SJSA1 (cell line): ENCODE data around the gene POPDC2. TPM values are rescaled to one million over a fixed set of nuclear protein-coding genes. Genes with fewer than 3 reads are reported as not detected.

Experiments used
- DNase-seq, 2 experiments: peaks; one replicate each; pipeline ENCODE4 v3.0.0-alpha.2; 2015 to 2020; ENCODE audit warnings: low spot score in 2 of 2, low read depth in 1 of 2
- H3K27ac ChIP-seq: fragments of 250-450 bp; sonication (Bioruptor Pico); 2 replicates; pipeline ENCODE4 v1.5.1; 2020; ENCODE audit warnings: mild to moderate bottlenecking, moderate library complexity
- H3K27me3 ChIP-seq: fragments of 250-450 bp; sonication (Bioruptor Pico); replicated peaks from 2 replicates; pipeline ENCODE4 v1.5.1; 2020; ENCODE audit warnings: mild to moderate bottlenecking, moderate library complexity
- H3K36me3 ChIP-seq: fragments of 250-450 bp; sonication (Bioruptor Pico); 2 replicates; pipeline ENCODE4 v1.5.1; 2020; ENCODE audit warnings: mild to moderate bottlenecking
- H3K4me1 ChIP-seq: fragments of 250-450 bp; sonication (Bioruptor Pico); replicated peaks from 2 replicates; pipeline ENCODE4 v1.6.1; 2021; ENCODE audit warnings: mild to moderate bottlenecking
- H3K4me3 ChIP-seq: fragments of 250-450 bp; sonication (Bioruptor Pico); 2 replicates; pipeline ENCODE4 v1.5.1; 2020; ENCODE audit warnings: mild to moderate bottlenecking
- H3K9me3 ChIP-seq: fragments of 250-450 bp; sonication (Bioruptor Pico); replicated peaks from 2 replicates; pipeline ENCODE4 v1.5.1; 2020; ENCODE audit warnings: mild to moderate bottlenecking
- total RNA-seq: library from RNA; depleted of rRNA; stranded (reverse); fragments of >200 nt; shearing (Covaris generic); gene quantifications from 2 replicates; pipeline ENCODE4 v1.2.3, GENCODE V29; 2014

The POPDC2 gene
- total RNA-seq, 1 experiment from 2014 or later = 0.97 TPM

DNA sequence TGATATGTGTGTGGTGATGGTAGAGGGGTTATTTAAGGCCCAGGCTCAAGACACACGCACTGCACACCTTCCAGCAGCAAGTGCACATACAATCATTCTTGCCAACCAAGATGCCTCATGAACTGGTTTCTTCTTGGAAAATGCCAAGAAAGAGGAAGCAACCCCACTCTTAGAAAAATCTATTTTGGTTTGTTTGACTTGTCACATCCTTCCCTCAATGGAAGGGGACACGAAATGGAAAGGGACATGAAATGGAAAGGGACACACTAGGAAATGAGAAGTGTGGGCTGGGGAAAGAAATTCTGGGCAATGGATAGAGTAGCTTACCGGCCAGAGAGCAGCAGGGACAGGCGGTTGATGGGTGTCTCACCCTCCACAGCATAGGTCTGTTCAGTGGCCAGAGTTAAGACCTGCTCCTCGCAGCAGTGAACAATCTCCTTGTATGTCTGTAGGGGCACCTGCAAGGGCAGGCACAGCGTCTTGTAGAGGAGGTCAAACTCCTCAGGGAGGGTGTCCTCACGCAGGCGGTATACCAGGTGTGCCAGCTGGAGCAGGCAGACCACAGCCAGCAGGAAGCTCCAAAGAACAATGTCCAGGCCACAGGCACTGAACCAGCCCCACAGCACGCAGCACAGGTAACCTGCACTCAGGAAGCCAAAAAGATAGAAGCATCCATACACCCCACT is 640 bp downstream of the POPDC2 start:
- H3K4me3 ChIP-seq = no peak overlapping the region
- no peaks in the 10 kb centered on the region for H3K36me3 ChIP-seq
- H3K4me1 ChIP-seq = peaks cover 17% of the 10 kb centered on the region
- no peaks in the 10 kb centered on the region for H3K27me3 ChIP-seq
- no peaks in the 10 kb centered on the region for H3K9me3 ChIP-seq
- H3K27ac ChIP-seq = no peak overlapping the region
- DNase-seq = no peak

DNA sequence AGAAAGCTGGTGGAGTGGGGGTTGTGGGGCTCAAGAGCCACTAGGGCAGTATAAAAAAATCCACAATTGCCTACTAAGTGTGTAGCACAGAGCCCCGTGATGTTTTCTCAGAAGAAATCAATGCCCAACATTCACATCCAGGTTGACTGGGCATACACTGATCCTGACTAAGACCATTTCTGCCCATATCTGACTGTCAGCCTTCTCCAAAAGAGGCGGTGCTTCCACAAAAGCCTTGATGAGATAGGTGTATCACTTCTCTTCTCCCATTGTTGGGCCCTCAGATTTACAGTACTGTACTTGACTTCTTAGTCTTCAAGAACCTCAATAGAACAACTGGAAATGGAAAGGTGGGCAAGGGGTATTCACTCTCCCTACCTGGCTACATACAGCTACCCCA is 1.4 kb downstream of the POPDC2 start:
- peaks cover 9% of the 10 kb centered on the region for H3K4me1 ChIP-seq
- DNase-seq = no peak
- H3K9me3 ChIP-seq = no peaks in the 10 kb centered on the region
- H3K36me3 ChIP-seq = no peaks in the 10 kb centered on the region
- H3K27me3 ChIP-seq = no peaks in the 10 kb centered on the region
- no peak overlapping the region for H3K27ac ChIP-seq
- H3K4me3 ChIP-seq = no peak overlapping the region

DNA sequence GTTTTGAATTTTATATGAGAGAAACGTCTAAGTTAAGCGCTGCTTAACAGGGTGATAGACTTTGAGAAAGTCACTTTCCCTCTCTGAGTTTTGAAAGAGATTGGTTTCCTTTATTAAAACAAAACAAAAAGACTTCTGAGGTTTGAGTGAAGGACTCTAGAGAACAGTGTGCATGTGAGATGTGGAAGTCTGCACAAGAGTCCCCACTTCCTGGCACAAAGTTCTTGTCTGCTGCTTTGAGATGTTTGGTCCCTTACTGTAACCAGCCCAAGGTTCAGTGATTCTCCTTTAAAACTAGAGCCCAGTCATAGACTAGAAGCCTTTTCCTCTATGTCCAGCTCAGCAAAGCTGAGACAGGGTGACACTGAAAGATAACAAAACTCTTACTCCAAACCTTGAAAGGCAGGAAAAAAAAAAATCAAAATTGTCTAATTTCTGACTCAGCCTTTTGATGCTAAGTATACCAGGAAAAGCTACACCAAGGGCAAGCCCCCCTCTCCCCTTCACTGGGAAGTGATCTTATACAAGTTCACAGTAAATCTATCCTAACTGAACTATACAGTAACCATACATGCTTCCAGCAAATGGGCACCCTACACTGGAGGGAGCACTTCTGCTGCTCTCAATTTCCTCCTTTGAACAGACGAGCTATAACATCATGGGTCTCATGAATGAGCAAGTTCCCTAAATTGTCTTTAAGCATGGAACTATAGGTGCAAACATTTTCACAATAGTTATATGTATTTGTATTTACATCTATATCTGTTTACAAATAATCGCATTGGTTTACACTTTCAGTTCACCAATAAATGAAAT is 2.3 kb downstream of the POPDC2 start:
- H3K9me3 ChIP-seq = no peaks in the 10 kb centered on the region
- H3K4me3 ChIP-seq = no peak overlapping the region
- no peaks in the 10 kb centered on the region for H3K36me3 ChIP-seq
- no peak overlapping the region for H3K27ac ChIP-seq
- no peaks in the 10 kb centered on the region for H3K27me3 ChIP-seq
- no peaks in the 10 kb centered on the region; the same call in 1 of the 2 replicates for H3K4me1 ChIP-seq
- no peak for DNase-seq

DNA sequence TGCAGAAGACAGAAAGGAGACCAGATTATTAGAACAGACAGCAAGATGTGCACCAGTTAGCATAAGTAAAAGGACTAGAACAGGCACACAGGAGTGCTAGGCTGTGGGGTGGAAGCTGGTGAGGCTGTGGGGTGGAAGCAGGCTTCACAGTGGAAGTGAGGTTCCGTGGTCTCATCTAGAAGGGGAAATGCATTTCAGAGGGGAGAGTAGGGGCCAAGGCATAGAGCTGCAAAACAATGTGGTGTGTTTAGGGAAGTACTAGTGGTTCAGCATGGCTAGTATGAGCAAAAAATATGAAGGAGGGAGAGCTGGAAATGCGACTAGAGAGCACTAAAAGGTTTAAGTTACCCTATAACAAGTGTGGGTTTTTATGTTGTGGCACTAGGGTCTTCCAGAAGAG is 6.5 kb downstream of the POPDC2 start:
- H3K27me3 ChIP-seq = no peaks in the 10 kb centered on the region
- H3K9me3 ChIP-seq = no peaks in the 10 kb centered on the region
- H3K27ac ChIP-seq = no peak overlapping the region
- no peak overlapping the region for H3K4me3 ChIP-seq
- H3K36me3 ChIP-seq = no peaks in the 10 kb centered on the region
- H3K4me1 ChIP-seq = no peaks in the 10 kb centered on the region
- DNase-seq = no peak

DNA sequence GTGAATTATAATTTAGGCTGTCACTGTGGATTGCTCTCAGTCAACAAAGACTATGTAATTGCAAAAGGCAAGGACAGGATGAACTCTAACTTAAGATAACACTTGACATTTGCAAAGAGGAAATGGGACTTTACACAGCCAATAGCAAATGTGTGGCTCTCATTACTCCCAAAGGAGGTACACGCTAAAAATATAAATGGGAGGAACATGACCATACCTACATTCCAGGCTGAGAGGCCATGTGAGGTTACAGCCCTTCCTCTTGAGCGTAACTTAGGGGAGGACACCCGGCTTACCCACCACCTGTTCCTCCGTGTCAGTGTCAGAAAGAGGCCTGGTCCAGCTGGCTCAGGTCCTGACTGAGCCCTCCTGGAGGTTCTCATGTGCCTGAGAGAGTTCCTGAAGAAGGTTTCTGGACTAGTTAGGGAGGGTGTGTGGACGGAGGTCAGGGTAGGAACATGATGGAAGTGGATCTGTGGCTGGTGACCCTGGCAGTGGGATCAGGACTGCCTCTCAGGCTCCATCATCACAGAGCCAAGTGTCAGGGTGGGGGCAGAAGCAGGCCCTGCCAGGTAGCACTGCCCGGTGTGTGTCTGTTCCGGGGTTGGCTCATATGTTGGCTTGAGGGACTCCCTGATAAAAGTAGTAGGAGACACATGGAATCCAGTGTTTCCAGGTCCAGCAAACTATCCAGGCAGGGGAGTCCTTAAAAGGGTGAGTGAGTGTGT is 7.9 kb downstream of the POPDC2 start:
- Histone ChIP-seq H3K27ac (no peak overlapping the region), H3K36me3 (no peaks in the 10 kb centered on the region), H3K9me3 (no peaks in the 10 kb centered on the region), H3K4me1 (no peaks in the 10 kb centered on the region), H3K4me3 (no peak overlapping the region), H3K27me3 (no peaks in the 10 kb centered on the region)
- DNase-seq = no peak

DNA sequence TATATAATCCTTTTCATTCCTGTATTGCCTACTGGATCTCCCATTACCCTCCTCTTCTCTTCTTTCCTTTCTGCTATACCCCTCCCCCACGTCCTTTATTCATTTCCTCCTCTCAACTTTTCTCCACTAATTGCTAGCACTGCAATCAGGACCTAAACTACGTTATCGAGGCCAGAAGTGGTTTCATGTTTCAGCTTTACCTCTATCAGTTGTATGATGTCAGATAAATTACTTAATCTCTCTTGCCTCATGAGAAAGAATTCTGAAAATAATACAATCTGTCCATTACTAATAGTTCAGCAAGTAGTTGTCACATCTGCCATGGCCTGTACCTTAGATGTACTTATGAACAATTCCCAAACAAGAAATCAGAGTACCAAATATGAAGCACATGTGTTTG is 10.6 kb downstream of the POPDC2 start:
- no peaks in the 10 kb centered on the region for H3K36me3 ChIP-seq
- no peak overlapping the region for H3K27ac ChIP-seq
- no peak overlapping the region for H3K4me3 ChIP-seq
- H3K4me1 ChIP-seq = no peaks in the 10 kb centered on the region
- no peak for DNase-seq
- H3K27me3 ChIP-seq = no peaks in the 10 kb centered on the region
- no peaks in the 10 kb centered on the region for H3K9me3 ChIP-seq

DNA sequence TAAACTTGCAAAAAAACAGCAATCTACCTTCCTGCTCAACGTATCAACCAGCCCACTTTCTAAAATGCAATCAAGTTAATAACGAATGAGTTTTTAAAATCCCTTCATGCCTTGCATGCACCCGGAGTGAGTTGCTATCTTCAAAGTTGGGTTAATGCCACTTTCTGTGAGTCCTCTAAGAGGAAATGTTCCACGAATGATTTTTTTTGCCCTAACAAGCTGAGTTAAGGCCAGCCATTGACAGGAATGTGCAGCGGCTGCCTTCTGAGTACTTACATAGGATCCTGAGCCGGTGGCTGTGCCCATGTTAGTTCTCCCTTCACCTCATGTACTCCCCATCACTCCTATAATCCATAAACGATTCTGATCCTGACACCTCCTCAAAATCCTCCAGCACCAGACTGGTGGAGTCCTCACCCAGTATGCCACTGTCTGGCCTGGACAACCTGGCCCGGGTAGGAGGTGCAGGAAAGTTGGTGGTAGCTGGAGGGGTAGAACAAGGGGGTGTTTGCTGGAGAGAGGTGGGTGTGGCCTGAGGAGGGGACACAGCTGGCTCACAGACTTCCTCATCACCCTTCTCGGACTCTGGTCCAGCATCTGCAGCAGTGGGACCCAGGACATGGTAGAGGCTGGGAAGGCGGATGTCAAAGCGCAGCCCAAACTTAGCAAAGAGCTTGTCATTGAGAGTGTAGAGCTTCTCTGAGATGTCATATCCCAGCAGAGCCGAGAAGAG is 12.4 kb downstream of the POPDC2 start:
- Histone ChIP-seq H3K9me3 (no peaks in the 10 kb centered on the region), H3K27ac (no peak overlapping the region), H3K27me3 (no peaks in the 10 kb centered on the region), H3K36me3 (no peaks in the 10 kb centered on the region), H3K4me1 (peaks cover 14% of the 10 kb centered on the region), H3K4me3 (no peak overlapping the region)
- DNase-seq = no peak

DNA sequence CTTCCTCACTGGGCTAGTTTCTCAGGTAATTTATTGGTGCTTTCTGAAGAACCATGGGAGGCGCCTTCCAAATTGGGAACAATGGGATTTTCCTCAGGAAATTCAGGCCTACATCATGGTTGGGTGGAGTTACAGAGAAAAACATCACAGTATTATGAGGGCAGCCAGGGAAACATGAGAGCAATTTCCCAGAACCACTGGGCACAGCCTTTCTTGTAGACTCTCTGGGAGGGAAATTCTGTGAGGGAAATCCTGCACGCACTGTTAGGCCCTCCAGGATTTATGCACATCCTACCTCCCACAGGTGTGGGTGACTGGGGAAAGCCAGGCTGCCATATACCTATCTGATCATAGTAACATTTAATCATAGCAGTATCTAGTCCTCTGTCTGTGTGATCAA is 13.2 kb downstream of the POPDC2 start:
- Histone ChIP-seq H3K9me3 (no peaks in the 10 kb centered on the region), H3K4me1 (peaks cover 17% of the 10 kb centered on the region), H3K27me3 (no peaks in the 10 kb centered on the region), H3K27ac (no peak overlapping the region), H3K36me3 (no peaks in the 10 kb centered on the region), H3K4me3 (no peak overlapping the region)
- no peak for DNase-seq

DNA sequence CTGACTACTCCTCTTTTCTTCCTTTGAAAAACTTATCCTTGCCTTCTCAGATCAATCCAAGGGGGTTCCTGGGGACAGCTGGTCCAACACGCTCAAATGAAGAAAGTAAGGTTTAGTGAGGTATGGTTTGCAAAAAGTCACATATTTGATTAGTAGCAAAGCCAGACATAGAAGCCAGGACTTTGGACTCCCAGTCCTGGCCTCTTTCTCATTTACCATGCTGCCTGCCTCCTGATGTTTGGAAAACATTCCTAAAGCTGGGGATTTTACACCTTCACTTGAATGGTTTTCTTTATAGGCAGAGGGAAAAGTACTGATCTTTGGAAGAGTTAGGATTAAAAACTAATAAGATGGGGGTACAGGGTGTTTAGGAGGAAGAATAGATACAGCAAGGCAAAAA is 14.6 kb downstream of the POPDC2 start:
- Histone ChIP-seq H3K9me3 (no peaks in the 10 kb centered on the region), H3K4me1 (peaks cover 17% of the 10 kb centered on the region), H3K27me3 (no peaks in the 10 kb centered on the region), H3K27ac (no peak overlapping the region), H3K36me3 (no peaks in the 10 kb centered on the region), H3K4me3 (no peak overlapping the region)
- no peak for DNase-seq

DNA sequence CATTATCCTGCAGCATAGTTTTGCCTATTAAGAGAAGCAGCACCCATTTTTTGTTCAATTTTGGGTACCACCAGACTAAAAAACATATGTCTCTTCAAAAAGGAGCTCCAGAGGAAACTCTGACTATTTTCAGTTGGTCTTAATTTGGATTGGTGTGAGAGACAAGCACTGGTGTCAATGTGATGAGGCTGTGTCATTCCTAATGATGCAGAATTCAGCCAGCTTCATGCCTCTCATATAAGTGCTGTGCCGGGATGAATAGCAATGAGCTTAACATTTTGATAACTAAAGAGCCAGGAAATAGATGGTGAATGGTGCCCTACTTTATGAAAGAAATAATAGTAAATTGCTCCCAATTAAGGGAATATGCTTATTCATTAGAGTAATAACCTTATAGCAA is 15.9 kb downstream of the POPDC2 start:
- no peaks in the 10 kb centered on the region for H3K36me3 ChIP-seq
- DNase-seq = no peak
- H3K9me3 ChIP-seq = no peaks in the 10 kb centered on the region
- H3K27ac ChIP-seq = no peak overlapping the region
- H3K4me1 ChIP-seq = peaks cover 17% of the 10 kb centered on the region
- H3K4me3 ChIP-seq = no peak overlapping the region
- no peaks in the 10 kb centered on the region for H3K27me3 ChIP-seq

DNA sequence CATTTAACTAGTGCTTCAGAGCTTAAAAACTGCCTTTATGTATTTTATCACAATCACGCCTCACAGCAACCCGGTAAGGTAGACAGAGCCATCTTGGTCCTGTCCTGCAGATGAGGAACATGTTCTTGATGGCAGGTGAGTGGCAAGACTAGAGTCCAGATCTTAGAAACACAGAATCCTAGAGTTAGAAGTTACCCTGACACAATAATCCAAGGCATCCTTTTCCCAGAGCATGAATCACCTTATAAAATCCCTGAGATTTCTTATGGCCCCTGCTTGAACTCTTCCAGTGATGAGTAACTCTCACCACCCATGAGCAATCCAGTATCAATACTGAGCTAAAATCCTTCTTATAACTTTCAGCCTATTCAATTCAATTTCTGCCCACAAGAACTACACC is 16.9 kb downstream of the POPDC2 start:
- H3K27me3 ChIP-seq = no peaks in the 10 kb centered on the region
- no peak overlapping the region for H3K4me3 ChIP-seq
- H3K27ac ChIP-seq = peak overlapping the region; percentile 35
- DNase-seq = peak in 1 of 2 experiments; percentile 43
- H3K36me3 ChIP-seq = no peaks in the 10 kb centered on the region
- no peaks in the 10 kb centered on the region for H3K9me3 ChIP-seq
- peaks cover 22% of the 10 kb centered on the region for H3K4me1 ChIP-seq

DNA sequence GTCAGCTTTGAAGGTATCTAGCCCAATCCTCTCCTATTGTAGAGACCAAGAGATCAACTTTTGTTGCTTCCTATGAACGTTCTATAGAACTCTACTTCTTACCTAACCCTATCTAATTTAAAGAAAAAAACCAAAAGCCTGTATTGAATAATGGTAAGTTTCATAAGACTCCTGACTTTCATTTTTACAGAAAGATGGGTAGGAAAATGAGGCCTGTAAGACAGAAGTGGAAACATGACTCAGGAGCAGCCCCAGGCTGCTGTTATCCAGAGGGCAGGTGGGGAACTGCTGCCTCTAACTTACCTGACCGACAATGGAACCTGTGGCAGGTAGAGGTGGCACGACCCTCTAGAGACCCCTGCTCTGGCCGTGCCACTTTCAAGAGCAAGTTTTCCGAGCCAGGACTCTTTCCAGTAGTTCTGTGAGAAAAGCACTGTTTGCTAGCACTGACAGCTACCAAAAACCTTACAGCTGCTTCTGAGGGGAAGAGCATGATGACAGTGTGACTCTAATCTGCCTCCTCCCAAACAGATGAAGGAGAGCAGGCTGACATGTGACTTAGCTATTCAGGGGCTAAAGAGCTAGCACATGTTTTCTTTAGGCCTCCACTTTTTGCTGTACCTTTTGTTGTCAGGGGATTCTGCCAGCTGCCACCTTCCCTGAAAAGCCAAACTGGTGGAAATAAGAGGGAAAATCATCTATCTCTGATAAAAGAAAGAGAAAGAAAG is 17.5 kb downstream of the POPDC2 start:
- H3K4me1 ChIP-seq = peaks cover 28% of the 10 kb centered on the region
- H3K36me3 ChIP-seq = no peaks in the 10 kb centered on the region
- H3K27me3 ChIP-seq = no peaks in the 10 kb centered on the region
- H3K4me3 ChIP-seq = no peak overlapping the region
- DNase-seq = no peak
- H3K27ac ChIP-seq = peak overlapping the region; percentile 35
- H3K9me3 ChIP-seq = no peaks in the 10 kb centered on the region

DNA sequence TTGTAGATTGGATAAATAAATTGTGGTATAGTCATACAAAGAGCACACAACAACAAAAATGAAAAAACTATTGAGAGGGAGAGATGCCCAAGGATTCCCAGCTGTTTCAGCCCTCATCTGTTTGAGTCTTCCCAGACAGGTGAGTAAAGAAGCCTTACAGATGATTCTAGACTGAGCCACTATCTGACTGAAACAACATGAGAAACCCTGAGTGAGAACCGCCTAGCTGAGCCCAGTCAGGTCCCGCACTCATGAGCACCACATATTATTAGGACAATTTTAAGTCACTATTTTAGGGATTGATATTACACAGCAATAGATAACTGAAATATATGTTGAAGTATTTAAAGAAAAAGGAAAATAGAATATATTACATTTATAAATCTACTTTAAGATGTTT is 19.0 kb downstream of the POPDC2 start:
- no peak for DNase-seq
- H3K4me1 ChIP-seq = peaks cover 34% of the 10 kb centered on the region

More for the DNA sequence above, 19.0 kb downstream of the POPDC2 start:
- Histone ChIP-seq H3K36me3 (no peaks in the 10 kb centered on the region), H3K27ac (no peak overlapping the region), H3K9me3 (no peaks in the 10 kb centered on the region), H3K27me3 (no peaks in the 10 kb centered on the region), H3K4me3 (no peak overlapping the region)
